GM19463 (cell line): ENCODE measurements around the gene SDK2.
A peak's percentile ranks its signal among the peaks of the same experiment; 100 is the strongest.

Source experiments
- ATAC-seq: cut with Tn5 transposase; IDR thresholded peaks from one replicate; pipeline ENCODE4 v1.9.1; 2021; ENCODE audit warnings: mild to moderate bottlenecking, moderate library complexity; ENCODE audit not compliant: unreplicated experiment

SDK2 gene

DNA sequence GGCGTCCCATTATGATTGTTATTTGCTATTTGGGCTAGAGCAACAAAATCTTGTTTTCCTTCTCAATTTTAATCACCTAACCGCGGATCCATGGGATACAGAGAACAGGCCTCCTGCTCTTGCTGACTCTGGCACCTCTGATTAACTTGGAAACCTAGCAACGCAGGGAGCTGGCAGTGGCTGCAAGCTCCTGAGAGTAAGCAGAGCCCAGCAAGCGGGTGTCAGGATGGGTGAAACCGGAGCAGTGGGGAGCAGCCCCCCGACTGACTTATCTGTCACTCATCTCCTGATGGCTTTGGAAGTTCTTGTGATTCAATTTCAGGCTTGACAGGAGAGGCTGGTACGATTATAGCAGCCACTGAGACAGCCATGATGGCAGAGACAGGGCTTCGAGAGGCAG, 286.9 kb downstream of the SDK2 start:
- no peak for ATAC-seq

DNA sequence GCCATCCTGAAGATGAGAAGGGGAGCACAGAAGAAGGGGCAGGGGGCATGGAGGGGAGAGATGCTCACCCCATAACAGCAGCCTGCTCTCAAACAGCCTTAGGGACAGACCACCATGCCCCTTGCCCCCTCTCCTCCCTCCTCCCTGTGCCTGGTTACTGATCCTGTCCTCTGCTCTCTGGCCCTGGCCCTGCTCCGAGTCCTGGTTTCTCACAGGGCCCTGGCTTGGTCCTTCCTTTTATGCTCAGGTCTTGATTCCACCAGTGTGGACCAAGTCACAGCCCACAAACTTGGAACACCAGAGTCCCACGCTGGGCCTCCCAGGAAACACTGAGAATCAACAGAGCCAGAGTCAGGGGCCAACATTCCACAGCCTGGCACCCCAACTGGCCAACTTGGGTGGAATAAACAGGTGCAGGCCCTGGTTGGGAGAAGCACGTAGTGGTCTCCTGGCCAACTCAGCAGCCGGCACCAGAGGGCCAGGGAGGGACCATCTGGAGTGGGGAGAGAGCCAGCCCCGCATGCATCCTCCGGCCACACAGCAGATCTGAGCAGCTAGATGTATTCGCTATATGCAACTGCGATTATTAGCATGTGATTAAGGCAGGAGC, 287.6 kb downstream of the SDK2 start:
- no peak for ATAC-seq

DNA sequence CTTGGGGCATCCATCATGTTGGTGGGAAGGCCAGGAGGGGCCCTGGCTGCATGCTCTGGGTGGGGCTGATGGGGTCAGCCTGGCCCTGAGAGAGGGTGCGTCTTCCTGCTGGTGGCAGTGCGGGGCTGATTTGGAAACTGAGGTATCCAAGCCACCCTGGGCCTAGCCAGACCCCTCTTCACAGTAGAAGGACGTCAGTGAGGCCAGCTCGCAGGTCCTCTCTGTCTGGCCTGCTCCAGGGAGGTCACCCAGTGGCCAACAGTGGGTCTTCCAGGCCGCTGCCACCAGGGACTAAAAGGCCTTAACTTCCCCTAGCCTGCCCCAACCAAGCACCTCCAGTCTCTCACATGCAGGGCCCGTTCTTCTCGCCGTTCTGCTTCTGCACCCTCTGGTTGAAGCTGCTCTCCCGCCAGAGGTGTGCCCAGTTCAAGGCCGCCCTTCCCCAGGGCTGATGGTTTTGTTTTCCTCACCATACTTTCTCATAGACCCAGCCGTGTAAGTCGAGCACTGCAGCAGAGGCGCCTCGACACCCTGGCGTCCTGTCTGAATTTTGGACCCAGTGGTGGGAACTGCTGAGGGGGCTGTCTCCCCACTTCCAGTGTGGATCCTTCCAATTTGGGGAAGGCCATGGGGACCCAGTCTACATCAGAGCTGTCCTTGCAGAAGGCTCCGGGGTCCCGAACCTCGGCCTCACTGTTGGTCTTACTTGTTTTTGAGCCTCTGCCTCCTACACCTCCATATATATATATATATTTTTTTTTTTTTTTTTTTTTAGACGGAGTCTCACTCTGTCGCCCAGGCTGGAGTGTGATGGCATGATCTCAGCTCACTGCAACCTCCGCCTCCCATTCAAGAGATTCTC, 289.6 kb downstream of the SDK2 start:
- no peak for ATAC-seq

DNA sequence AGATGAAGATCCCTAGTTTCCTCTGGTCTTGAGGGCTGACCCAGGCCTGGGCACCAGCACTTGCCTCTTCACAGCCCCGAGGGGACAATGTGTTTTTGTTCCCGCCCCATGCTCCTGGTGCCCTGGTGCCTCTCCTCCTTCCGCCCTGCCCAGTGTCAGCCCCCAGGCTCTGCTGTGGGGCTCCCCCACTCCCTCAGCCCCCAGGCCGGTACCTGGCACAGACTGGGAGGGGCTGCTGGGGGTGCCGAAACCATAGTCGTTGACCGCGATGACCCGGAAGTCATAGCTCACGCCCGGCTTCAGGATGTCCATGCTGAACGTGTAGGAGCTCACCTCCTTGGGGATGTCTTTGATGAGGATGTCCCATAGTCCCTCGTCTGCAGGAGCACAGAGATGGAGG, 292.0 kb downstream of the SDK2 start:
- ATAC-seq, result no peak

DNA sequence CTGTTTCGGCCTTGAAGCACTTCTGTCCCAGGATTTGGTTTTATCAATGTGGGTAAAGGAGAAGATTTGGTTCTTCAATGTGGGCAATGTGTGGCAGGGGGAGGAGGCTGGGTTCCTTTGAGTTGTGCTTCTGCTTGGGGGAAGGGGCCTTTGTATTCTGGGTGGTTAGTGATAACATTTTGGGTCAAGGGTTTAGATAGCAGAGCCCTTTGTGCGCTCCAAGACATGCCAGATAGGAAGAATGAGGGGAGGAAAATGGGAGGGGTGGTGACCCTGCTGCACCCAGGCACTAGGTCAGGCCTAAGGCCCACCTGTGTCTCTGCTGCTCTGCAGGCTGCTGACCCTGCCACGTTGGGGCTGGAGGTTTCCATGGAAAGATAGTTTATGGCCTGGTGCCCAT, 292.5 kb downstream of the SDK2 start:
- ATAC-seq, result no peak

DNA sequence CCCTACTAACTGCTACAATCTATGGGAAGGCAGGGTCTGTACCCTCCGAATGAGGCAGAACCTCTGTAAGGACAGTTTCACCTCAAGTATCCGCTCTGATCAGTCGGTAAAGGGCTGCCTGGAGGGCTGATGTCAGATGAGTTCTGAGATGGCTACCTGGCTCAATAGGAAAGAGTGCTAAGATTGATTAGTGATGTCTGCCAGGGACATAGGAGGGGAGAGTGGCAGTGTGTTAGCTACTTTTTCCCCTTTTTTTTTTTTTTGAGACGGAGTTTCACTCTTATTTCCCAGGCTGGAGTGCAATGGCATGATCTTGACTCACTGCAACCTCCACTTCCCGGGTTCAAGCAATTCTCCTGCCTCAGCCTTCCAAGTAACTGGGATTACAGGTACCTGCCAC, 293.4 kb downstream of the SDK2 start:
- ATAC-seq, result no peak

DNA sequence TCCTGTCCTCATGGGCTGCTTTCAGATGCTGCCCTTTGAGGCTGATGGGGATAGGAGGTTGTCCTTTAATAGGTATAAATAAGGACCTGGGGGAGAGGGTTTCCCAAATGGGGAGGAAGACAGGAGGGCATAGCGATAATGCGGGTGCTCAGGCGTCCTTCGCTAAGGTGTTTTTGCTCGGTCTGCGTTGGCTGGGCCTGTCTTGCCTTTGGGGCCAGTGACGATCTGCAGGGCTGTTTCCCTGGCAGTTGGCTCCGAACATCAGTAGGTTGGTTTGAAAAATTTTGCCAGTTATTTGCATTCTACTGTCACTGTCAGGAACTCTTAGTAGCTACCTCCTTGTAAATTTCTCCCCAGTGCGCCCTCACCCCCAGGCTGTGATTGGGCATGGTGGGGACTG, 294.6 kb downstream of the SDK2 start:
- ATAC-seq, result no peak

DNA sequence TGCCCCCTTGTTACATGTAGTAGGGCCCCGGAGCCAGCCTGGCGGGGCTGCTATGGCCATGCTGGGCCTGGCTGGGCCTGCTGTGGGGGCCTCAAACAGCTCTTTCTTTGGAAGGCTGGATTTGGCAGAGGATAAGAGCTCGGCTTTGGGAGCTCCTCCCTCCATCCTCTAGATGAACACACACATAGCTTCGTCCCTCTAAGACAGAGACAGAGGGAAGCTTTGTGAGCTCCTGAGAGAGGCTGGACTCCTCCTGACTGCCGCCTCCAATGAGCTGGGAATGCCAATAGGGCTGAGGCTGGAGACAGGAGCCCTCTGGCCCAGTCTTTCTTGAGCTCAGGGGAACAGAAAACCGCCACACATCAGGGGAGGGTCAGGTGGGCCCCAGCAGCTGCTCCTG, 295.1 kb downstream of the SDK2 start:
- ATAC-seq, result no peak

DNA sequence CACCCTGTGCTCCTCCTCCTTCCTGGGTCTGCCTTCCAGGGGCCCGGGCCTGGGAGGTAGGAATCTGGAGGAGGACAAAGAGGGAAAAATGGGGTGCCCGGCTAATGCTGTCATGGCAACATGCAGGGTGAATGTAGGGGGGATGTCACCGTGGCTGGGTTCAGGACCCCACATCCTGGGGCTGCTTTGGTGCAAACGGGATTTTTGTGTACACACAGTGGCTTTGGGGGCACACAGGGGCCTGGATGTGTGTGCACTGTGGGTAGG, 295.5 kb downstream of the SDK2 start:
- no peak for ATAC-seq

DNA sequence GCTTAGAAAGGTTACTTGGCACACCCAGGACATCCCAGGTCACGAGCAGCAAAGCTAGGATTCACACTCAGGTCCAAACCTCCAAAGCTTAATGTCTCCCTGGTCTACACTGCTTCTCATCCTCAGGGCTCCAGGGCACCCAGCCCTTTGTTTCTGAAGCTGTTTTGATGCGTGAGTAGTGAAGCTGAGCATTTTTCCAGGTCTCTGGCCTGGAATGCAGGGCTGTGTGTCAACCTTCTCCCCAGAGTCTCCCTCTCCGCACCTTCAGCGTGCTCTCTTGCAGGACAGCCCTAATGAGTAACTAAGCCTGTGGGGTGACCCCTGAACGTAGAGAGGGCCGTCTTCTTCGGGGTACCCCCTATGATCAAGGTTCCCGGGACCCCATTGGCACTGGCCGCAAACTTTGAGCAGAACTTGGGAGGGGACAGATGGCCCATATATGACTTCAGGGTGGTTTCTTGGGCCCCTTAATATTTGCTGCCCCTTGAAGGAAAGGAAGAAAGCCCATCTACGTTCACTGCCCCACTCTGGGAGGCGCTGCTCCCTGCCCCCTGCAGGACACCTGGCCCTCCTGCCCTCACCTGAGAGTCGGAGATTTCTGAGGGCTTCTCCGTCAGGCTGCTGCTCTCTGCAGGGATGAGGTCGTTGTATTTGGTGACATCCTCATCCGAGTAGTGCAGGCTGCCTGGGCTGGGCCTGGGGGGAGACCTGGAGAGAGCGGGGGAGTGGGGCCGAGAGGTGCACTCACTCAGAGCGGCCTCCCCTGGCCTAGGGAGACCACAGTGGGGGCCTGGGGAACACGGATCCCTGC, 296.0 kb downstream of the SDK2 start:
- no peak for ATAC-seq

DNA sequence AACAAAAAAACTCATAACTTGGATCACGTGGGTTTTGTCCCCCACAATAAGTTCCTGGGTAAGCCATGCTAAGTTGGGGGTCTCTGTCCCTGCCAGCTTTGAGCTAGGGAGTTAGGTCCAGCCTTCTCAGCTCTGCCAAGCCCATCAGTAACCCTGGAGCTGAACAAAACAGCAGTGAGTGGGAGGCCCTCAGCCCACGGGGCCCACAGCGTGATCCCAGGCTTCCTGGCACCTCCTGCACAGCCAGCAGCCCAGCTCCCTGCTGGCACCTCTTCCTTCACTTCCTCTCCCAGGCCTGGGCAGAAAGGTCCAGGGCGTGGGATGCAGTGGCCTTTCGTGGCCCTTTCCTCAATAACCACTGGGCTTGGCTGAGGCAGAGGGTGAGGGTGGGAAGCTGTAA, 296.9 kb downstream of the SDK2 start:
- ATAC-seq, result no peak

DNA sequence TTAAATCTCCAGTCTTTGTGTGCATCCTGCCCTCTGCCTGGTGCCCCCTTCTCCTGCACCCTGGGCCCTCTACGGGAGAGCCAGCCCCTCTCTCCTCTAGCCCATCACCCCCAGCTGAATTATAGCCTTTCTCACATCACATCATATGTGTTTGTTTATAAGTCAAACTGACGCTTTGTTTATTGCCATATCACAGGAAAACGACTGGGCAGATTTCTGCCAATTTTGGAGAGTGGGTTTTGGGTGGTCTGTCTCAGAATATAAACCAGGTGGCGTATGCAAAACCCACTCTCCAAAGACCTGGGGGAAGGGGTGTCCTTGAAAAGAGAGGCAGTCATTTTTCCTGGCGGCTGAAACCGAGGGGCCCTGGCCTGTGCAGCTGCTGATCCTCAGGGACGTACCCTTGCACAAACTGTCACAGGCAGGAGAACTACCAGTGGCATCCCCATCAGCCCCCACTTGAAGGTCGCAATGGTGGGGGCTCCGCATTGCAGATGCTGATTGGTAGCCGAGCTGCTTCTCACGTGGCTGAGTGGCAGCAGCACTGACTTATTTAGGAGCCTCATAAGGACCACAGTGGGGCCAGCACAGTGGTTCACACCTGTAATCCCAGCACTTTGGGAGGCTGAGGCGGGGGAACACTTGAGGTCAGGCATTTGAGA, 297.6 kb downstream of the SDK2 start:
- no peak for ATAC-seq

DNA sequence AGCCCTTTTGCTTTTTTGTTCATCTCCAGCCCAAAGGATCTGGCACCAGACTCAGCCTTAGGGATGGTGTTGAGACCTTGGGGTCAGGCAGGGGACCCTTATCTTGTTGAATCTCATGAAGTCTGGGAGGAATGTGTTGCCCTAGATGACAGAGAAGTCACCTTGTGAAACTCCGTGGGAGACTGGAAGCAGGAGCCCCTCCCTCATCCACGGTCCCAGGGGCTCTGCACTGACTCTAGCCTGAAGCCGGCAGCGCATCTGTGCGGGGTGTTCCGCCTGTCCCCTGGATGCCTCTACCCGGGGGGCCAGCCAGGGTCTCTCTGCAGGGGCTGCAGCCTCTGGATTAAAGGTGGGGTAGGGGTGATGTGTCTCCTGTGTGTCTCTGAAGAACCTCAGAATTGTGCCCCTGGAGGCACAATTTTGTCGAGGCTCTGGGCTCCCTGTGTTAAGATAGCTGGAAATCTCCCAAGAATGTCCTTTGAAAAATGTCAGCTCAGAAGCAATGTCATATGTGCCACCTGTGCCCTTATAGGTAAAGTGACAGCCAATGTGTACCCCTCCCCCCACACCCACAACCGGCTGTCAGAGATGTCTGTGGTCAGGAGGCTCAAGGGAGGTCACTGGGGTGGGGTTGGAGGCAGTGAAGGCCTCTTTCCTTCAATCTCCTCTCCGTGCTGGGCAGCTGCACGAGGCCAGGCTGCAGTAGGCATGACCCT, 300.3 kb downstream of the SDK2 start:
- no peak for ATAC-seq

DNA sequence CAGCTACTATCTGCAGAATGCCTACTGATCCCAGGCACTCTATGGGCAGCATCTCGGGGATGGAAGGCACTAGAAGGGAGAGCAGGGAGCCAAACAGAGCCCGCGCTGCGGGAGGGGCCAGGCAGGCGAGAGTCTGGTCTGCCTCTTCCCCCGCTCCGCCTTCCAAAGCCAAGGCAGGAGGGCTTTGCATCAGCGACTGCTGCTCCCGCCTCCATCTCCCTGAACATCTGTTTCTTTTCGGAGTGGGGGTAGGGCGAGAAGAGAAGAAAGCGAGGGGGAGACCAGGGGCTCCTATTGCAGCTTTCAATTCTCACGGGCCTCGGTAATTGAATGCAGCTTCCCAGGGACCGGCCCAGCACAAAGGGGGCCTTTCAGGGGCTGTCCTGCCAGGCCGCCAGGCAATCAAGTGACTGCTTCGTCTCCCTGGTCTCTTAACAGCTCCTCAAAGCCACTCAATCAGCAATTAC, 301.0 kb downstream of the SDK2 start:
- no peak for ATAC-seq

DNA sequence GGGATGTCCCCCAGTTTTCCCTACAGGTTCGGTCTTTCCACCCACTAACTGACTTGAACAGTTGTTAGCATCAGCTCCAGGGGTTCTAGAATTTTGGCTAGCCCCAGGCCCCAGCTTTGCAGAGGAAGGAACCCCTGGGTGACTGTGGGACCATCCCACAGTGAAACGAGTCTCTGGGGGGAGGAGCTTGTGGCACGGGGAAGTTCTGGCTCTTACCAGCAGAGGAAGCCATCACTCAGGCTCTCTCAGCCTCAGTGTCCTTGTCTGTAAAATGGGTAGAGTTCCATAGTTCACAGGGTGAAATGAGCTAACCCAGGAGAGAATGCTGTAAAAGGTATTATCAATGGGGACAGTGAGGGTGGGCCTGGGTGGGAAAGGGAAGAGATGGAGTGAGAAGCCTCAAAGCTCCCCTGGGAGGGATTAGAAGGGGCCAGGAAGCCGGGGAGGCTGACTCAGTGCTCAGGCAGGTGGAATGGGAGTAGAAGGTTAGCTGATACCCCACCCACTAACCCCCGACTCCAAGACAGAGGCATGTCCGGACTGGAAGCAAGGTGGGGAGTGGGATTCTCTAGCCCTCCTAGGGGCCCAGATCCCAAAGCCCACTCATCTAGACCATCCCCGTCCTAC, 301.6 kb downstream of the SDK2 start:
- no peak for ATAC-seq

DNA sequence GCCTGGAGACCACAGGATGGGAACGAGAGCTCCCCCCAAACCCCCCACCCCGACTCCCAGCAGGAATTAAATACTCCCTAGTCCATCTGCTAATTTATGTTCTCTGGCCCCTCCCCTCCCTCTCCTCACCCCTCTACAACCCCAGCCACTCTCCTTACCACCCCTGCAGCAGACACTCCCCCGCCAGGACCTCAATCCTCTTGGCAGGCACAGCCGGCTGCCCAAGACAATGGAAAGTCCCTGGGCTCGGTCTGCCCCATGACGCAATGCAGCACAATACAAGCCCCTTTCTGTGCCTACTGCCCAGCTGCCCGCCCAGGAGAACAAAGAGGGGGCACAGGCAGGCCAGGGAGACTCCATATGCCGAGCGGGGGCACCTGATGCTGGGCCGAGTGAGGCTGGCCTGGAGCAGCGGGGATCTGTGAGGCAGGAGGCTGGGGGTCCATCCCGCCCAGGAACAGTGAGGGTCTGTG, 302.2 kb downstream of the SDK2 start:
- ATAC-seq, result peak; percentile 72

DNA sequence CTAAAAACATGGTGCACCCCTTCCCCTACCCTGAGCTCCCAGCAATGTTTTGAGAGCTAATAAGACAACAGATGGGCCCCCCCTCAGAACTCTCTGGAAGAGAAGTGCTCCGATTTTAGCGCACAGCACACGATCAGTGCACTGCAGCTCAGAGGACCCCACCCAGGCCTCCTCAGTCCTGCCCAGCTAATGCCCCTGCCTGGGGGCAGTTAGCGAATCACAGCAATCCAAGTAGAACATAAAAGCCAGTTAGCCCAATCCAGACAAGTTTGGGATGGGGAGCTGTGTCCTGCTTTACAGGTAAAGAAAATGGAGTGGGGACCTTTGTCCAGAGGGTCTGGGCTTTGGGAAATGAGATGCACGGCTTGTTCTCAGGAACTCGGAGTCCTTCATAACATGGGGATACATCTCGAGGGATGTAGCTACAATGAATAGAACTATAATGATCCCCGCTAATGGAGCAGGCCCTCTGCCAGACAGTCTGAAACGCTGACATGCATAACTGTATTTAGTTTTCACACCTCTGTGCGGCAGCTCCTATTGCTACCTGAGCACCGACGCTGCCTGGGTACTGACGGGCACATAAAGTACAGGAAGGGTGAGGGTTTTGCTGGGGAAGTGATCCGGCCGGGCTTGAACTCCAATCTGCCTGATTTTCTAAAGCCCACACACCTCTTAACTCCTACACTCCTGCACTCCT, 302.7 kb downstream of the SDK2 start:
- ATAC-seq, result no peak

DNA sequence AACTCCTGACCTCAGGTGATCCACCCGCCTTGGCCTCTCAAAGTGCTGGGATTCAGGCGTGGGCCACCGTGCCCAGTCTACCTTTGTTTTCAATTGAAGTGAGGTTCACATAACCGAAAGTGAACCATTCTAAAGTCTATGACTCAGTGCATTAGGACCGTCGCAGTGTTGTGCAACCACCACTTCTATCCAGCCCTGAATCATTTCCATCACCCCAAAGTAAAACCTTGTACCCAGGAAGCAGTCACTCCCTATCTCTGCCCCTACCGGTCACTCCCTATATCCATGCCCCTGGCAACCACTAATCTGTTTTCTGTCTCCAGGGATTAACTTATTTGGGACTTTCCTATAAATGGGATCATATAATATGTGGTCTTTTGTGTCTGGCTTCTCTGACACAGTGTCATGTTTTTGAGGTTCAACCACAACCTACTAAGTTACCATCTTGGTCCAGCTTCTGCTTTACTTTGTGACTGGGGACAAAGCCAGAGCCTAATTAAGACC, 304.1 kb downstream of the SDK2 start:
- no peak for ATAC-seq

DNA sequence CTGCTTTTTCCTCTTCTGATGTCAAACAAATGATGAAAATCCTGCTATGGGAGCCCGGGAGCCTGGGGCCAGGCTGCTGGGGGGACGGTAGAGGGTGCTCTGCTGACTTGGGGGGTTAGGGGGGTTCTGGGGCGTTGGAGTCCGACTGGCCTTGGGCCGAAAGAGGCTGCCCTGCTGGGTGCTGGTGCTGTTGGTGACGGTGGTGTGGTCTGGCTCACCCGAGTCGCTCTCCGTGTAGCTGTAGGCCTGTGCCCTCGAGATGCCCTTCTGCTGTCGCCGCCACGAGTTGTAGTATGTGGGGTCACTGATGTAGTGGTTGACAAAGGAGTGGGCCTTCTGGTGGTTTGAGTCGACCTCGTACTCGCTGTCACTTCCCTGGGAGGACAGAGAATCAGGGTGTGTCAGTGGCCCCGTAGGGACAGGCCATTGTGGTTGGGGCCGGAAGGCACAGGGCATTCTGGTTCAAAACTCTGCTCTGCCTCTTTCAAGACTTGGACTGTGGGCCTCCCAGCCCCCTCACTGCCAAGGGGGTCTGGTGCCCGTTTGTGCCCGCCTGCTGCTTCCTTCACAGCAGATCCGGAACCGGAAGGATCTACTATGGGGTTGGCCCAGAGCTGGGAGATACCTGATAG, 305.6 kb downstream of the SDK2 start:
- ATAC-seq, result no peak
